GM12872 (cell line): ENCODE results near the gene CFHR5.

Experiments
- CTCF ChIP-seq: IDR thresholded peaks from 3 replicates; pipeline ENCODE4 v1.5.1; 2011; ENCODE audit warnings: low read depth, mild to moderate bottlenecking, low read length, moderate library complexity; ENCODE audit not compliant: insufficient read depth

Gene CFHR5

GRCh38 chr1:197011614-197012013, 34.3 kb downstream of the CFHR5 start:
- no peak for TF ChIP-seq CTCF

DNA sequence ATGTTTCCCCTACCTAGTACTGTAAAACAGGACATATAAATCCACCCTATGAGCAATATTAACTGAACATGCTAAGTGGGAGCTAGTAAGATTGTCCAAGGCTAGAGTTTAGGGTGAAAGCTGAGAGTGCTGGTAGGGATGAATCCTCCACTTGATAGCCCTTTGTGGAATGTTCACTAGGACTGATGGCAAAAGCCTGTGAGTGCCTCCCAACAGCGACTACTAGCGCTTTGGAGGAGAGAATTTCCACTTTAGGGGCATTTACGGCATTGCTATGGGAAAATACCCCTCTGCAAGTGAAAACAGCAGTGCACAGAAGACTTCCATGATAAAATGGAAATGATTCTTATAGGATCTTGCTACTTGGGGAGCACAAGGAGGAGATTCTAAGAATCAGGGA, 35.9 kb downstream of the CFHR5 start:
- TF ChIP-seq CTCF, result no peak

DNA sequence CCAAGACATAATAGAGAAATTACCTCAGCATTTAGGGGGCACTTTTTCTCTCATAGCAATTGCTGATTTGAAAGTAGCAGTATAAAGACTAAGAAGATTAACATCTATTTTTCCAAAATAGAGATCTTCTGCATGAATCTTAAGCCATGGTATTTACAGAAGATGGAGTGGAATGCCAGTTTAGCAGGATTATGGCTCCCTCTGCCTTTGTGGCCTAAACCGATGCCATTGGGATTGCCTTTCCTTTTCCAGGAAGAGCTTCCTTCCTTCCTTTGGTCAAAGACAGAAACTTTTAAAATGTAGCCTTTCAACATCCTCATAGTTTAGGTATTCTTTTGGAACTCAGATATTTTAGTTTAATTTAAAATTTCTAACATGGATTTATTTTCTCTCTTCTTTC, 39.4 kb downstream of the CFHR5 start:
- TF ChIP-seq CTCF, result no peak

GRCh38 chr1:197017558-197018146, 40.3 kb downstream of the CFHR5 start:
- no peak for TF ChIP-seq CTCF

GRCh38 chr1:197021716-197022115, 44.4 kb downstream of the CFHR5 start:
- TF ChIP-seq CTCF, result no peak

GRCh38 chr1:197024460-197024859, 47.1 kb downstream of the CFHR5 start:
- no peak for TF ChIP-seq CTCF

DNA sequence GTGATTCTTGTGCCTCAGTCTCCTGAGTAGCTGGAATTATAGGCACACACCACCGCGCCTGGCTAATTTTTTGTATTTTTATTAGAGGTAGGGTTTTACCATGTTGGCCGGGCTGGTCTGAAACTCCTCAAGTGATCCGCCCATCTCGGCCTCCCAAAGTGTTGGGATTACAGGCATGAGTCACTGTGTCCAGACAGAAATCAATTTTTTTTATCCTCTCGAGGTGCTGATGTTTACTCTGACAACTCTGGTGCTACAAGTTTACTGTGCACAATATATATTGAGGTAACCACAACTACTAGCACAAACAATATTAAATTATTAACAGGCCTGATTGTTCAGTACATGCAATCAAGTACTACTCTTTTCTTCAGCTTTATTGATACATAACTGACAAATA, 50.0 kb downstream of the CFHR5 start:
- no peak for TF ChIP-seq CTCF

GRCh38 chr1:197029749-197030148, 52.4 kb downstream of the CFHR5 start:
- no peak for TF ChIP-seq CTCF
